A549 (cell line): ENCODE measurements around the gene PTPN6. TPM values are rescaled to one million over a fixed set of nuclear protein-coding genes. Genes with fewer than 3 reads are reported as not detected.

ENCODE experiments used
- ATAC-seq, 2 experiments: fragments of 200-7000 bp in 1 of 2; fragments of >200 bp in 1 of 2; cut with Nextera tagmentation in 1 of 2; cut with Tn5 transposase in 1 of 2; 3 replicates each; pipeline versions ENCODE4 v1.8.0 to v1.9.1; 2018 to 2020; ENCODE audit warnings: mild to moderate bottlenecking in 1 of 2, moderate library complexity in 1 of 2
- CTCF ChIA-PET: fragments of 300-600 bp; sonication (Branson Sonifier 250); formaldehyde crosslinking; extraction: SDS; loops from one replicate; lab custom pipeline; 2021; ENCODE audit warnings: antibody characterized with exemption, inconsistent platforms; lab: Yijun Ruan, JAX
- POLR2A ChIA-PET: fragments of 350-600 bp; formaldehyde crosslinking; extraction: SDS; loops from one replicate; lab custom pipeline; 2021; ENCODE audit warnings: antibody characterized with exemption, inconsistent platforms; lab: Yijun Ruan, JAX
- DNase-seq, 2 experiments: peaks; one replicate each; pipeline versions ENCODE4 v3.0.0 to v3.0.0-alpha.2; 2011 to 2016; ENCODE audit warnings: low read depth in 1 of 2, low spot score in 1 of 2
- FAIRE-seq: peaks from 2 replicates; lab custom pipeline; 2011; peaks lifted over from hg19 to GRCh38; lab: Jason Lieb, UNC
- H3K27ac ChIP-seq, 2 experiments: fragments of >200 bp; sonication (Bioruptor Twin); formaldehyde crosslinking; 3 replicates each; pipeline ENCODE4 v1.5.1; 2016 to 2017
- H3K4me1 ChIP-seq: fragments of >200 bp; sonication (Bioruptor Twin); formaldehyde crosslinking; 3 replicates; pipeline ENCODE4 v1.6.1; 2016
- H3K4me2 ChIP-seq: fragments of >200 bp; sonication (Bioruptor Twin); formaldehyde crosslinking; 3 replicates; pipeline ENCODE4 v1.6.1; 2016
- H3K4me3 ChIP-seq: fragments of >200 bp; sonication (Bioruptor Twin); formaldehyde crosslinking; 3 replicates; pipeline ENCODE4 v1.5.1; 2016
- H3K9me3 ChIP-seq: fragments of >200 bp; sonication (Bioruptor Twin); formaldehyde crosslinking; 3 replicates; pipeline ENCODE4 v1.6.1; 2016
- CBX8 ChIP-seq: fragments of 200-600 bp; sonication (generic); IDR thresholded peaks from 2 replicates; pipeline ENCODE4 v1.6.1; 2016
- CEBPB ChIP-seq, 2 experiments: fragments of >200 bp in 1 of 2; sonication (Bioruptor Twin) in 1 of 2; formaldehyde crosslinking in 1 of 2; IDR thresholded peaks; 2 replicates each; pipeline ENCODE4 v1.6.1; 2012 to 2016
- CTCF ChIP-seq: fragments of >200 bp; sonication (Bioruptor Twin); formaldehyde crosslinking; IDR thresholded peaks from 3 replicates; pipeline ENCODE4 v1.5.1; 2016
- EHF ChIP-seq: fragments of 250-450 bp; sonication (Bioruptor Pico); IDR thresholded peaks from 2 replicates; pipeline ENCODE4 v1.5.0; 2020; ENCODE audit warnings: mild to moderate bottlenecking
- HEYL ChIP-seq: fragments of 250-450 bp; sonication (Bioruptor Pico); IDR thresholded peaks from 2 replicates; pipeline ENCODE4 v1.8.0; 2021; ENCODE audit warnings: mild to moderate bottlenecking, moderate library complexity
- HOXA7 ChIP-seq: fragments of 250-450 bp; sonication (Bioruptor Pico); IDR thresholded peaks from 2 replicates; pipeline ENCODE4 v1.5.0; 2020; ENCODE audit warnings: mild to moderate bottlenecking, moderate library complexity
- MAFK ChIP-seq: fragments of 450-650 bp; IDR thresholded peaks from 2 replicates; pipeline ENCODE4 v1.6.1; 2014; ENCODE audit not compliant: partially characterized antibody
- MAX ChIP-seq: IDR thresholded peaks from 2 replicates; pipeline ENCODE4 v1.6.1; 2012
- PBX3 ChIP-seq: IDR thresholded peaks from 2 replicates; pipeline ENCODE4 v1.6.1; 2012
- POLR2A ChIP-seq: IDR thresholded peaks from 2 replicates; pipeline ENCODE4 v1.6.1; 2012; ENCODE audit warnings: mild to moderate bottlenecking, low read length
- RAD21 ChIP-seq, 2 experiments: fragments of >200 bp in 1 of 2; sonication (Bioruptor Twin) in 1 of 2; formaldehyde crosslinking in 1 of 2; IDR thresholded peaks in 1 of 2; conservative IDR thresholded peaks in 1 of 2; 2 replicates in 1 of 2; 3 replicates in 1 of 2; pipeline ENCODE4 v1.6.1; 2012 to 2018; ENCODE audit warnings: inconsistent platforms in 1 of 2
- RARB ChIP-seq: fragments of 250-450 bp; sonication (Bioruptor Pico); IDR thresholded peaks from 2 replicates; pipeline ENCODE4 v1.8.0; 2021; ENCODE audit warnings: mild to moderate bottlenecking, moderate library complexity
- RFX5 ChIP-seq: fragments of 450-650 bp; IDR thresholded peaks from 2 replicates; pipeline ENCODE4 v1.7.1; 2014; ENCODE audit warnings: antibody characterized with exemption, mild to moderate bottlenecking, moderate library complexity
- RNF2 ChIP-seq: fragments of 200-600 bp; sonication (generic); IDR thresholded peaks from 2 replicates; pipeline ENCODE4 v1.6.1; 2016; ENCODE audit warnings: low read depth, mild to moderate bottlenecking, antibody characterized with exemption, moderate library complexity, borderline replicate concordance
- SMC3 ChIP-seq: fragments of >200 bp; sonication (Bioruptor Twin); formaldehyde crosslinking; IDR thresholded peaks from 3 replicates; pipeline ENCODE4 v1.6.1; 2018; ENCODE audit warnings: inconsistent platforms
- USF2 ChIP-seq: fragments of 450-650 bp; IDR thresholded peaks from 2 replicates; pipeline ENCODE4 v1.6.1; 2014; ENCODE audit warnings: antibody characterized with exemption
- ZFP36 ChIP-seq: fragments of 450-650 bp; IDR thresholded peaks from 2 replicates; pipeline ENCODE4 v1.6.1; 2014; ENCODE audit warnings: borderline replicate concordance; ENCODE audit not compliant: partially characterized antibody
- WGBS: methylation state at CpG from one replicate; pipeline ENCODE4 v1.1.6; 2017; ENCODE audit errors: missing lambda C conversion rate; 5-methylcytosine and 5-hydroxymethylcytosine counted together
- polyA plus RNA-seq, 4 experiments: library from polyadenylated mRNA; depleted of rRNA in 3 of 4; stranded (reverse); fragments of >200 nt; fragmentation: RNase III in 1 of 4; extraction: RNeasy Plus Mini Kit Qiagen cat#74134 plus additional on column Dnase treatment in 1 of 4; gene quantifications; 2 replicates in 3 of 4; 3 replicates in 1 of 4; pipeline ENCODE4 v1.2.3, GENCODE V29; 2011 to 2017
- TF ChIP-seq, protein P1 (sequence below): fragments of 150-350 bp; IDR thresholded peaks from 2 replicates; pipeline ENCODE4 v1.6.1; 2014; ENCODE audit warnings: low read depth, mild to moderate bottlenecking, low read length

Gene PTPN6
- polyA plus RNA-seq, 2 of the 4 experiments (the other 2 are of a cell fraction): 15.1 to 18.9 TPM

DNA sequence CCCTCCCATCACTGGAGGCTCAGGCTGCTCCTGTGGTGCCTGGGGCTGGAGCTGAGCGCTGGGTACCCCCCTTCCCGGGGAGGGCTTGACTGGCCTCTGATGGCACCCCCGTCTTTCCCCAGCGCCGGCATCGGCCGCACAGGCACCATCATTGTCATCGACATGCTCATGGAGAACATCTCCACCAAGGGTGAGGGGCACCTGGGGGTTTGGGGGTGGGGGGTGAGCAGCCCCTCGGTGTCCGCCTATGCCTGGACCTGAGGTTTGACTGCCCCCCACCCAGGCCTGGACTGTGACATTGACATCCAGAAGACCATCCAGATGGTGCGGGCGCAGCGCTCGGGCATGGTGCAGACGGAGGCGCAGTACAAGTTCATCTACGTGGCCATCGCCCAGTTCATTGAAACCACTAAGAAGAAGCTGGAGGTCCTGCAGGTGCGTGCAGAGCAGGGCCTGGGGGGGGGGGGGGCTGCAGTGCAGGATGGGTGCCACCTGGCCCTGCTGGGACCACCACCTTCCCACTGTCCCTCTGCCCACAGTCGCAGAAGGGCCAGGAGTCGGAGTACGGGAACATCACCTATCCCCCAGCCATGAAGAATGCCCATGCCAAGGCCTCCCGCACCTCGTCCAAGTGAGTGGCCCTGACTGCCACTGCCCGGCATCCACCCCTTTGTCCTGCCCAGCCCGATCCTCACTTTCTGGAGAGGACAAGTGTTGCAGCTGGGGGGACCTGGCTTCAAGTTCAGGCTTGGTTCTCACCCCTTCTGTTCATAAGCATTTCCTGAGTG is 8.8 kb downstream of the PTPN6 start:
- Histone ChIP-seq H3K4me2 (no peak overlapping the region), H3K4me1 (peaks cover 29% of the 10 kb centered on the region), H3K27ac (no peak overlapping the region; a peak in 1 of 6 replicates), H3K4me3 (no peak overlapping the region), H3K9me3 (no peaks in the 10 kb centered on the region)
- 89% methylated on average over 17 of the region's 26 CpGs for WGBS
- FAIRE-seq (no peak), DNase-seq (no peak), ATAC-seq (no peak)
- ChIA-PET CTCF (interaction anchor here (1.4 to 11.2 kb wide), 9 partner anchors 8 to 98 kb away, joined by 4 to 354 read pairs (median 24); partner anchors contain the start of genes C12orf57, PTPN6, RNU7-1 and SPSB2), POLR2A (interaction anchor here (0.6 to 9.0 kb wide), 4 partner anchors 15 to 976 kb away, joined by 4 to 174 read pairs (median 5); partner anchors contain the start of genes C12orf57 and RNU7-1)
- TF ChIP-seq MAX: no peak
- no peak for TF ChIP-seq HOXA7
- TF ChIP-seq ZFP36: no peak
- no peak for TF ChIP-seq RARB (CRISPR knock-in tag)
- TF ChIP-seq RFX5: no peak
- TF ChIP-seq POLR2A: no peak
- no peak for TF ChIP-seq USF2
- TF ChIP-seq RNF2: no peak
- no peak for TF ChIP-seq MAFK
- TF ChIP-seq CEBPB (IDR thresholded peaks at IDR 0.05): no peak
- no peak for TF ChIP-seq CBX8
- TF ChIP-seq, protein P1, sequence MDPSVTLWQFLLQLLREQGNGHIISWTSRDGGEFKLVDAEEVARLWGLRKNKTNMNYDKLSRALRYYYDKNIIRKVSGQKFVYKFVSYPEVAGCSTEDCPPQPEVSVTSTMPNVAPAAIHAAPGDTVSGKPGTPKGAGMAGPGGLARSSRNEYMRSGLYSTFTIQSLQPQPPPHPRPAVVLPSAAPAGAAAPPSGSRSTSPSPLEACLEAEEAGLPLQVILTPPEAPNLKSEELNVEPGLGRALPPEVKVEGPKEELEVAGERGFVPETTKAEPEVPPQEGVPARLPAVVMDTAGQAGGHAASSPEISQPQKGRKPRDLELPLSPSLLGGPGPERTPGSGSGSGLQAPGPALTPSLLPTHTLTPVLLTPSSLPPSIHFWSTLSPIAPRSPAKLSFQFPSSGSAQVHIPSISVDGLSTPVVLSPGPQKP: no peak
- no peak for TF ChIP-seq HEYL
- no peak for TF ChIP-seq SMC3
- TF ChIP-seq CTCF: no peak
- no peak for TF ChIP-seq PBX3

GRCh38 chr12:6960593-6961277 is 9.6 kb downstream of the PTPN6 start:
- no peaks in the 10 kb centered on the region for H3K9me3 ChIP-seq
- 93% methylated on average over 12 of the region's 13 CpGs for WGBS
- no peak for TF ChIP-seq EHF (CRISPR knock-in tag)
- TF ChIP-seq SMC3: 0 out of 3 replicates have a peak, but pooled peaks have one; percentile 5
- peak in 1 of 2 experiments; percentile 59; a peak in 3 of 5 replicates for TF ChIP-seq RAD21 (conservative IDR thresholded peaks at IDR 0.05 in 1 of 2, IDR thresholded peaks at IDR 0.05 in 1 of 2)
- no peak for FAIRE-seq
- H3K4me3 ChIP-seq: no peak overlapping the region
- CTCF ChIA-PET: interaction anchor here (0.9 to 11.2 kb wide), 15 partner anchors 8 to 207 kb away, joined by 3 to 354 read pairs (median 5); partner anchors contain the start of genes C12orf57, PTPN6, RNU7-1 and SPSB2
- peak; percentile 25 to 43; a peak in 4 of 6 replicates for ATAC-seq
- H3K27ac ChIP-seq: peak overlapping the region; percentile 89 to 99
- POLR2A ChIA-PET: interaction anchor here (0.6 to 9.0 kb wide), 8 partner anchors 8 to 976 kb away, joined by 3 to 174 read pairs (median 4); partner anchors contain the start of genes C12orf57, COPS7A, EMG1 and PHB2
- H3K4me1 ChIP-seq: peaks cover 36% of the 10 kb centered on the region
- peak in 1 of 2 experiments; percentile 72 for DNase-seq
- H3K4me2 ChIP-seq: peak overlapping the region; percentile 59
